OCI-LY1 (cell line): ENCODE results near the gene NUMA1.
A peak's percentile ranks its signal among the peaks of the same experiment; 100 is the strongest.

Experiments used
- H2AFZ ChIP-seq: fragments of 200-600 bp; sonication (generic), shearing (Covaris generic); 2 replicates; pipeline ENCODE4 v1.6.0; 2014; ENCODE audit warnings: antibody characterized with exemption, mild to moderate bottlenecking, low read length
- H3F3A ChIP-seq: fragments of 200-600 bp; sonication (generic), shearing (Covaris generic); 2 replicates; pipeline ENCODE4 v1.6.0; 2014; ENCODE audit warnings: mild to moderate bottlenecking, antibody characterized with exemption, low read length, moderate library complexity; ENCODE audit not compliant: insufficient read depth
- H3K27ac ChIP-seq: fragments of 200-600 bp; sonication (generic); 2 replicates; pipeline ENCODE4 v1.5.1; 2014; ENCODE audit warnings: low read length, mixed run types, mild to moderate bottlenecking, low read depth; ENCODE audit not compliant: poor library complexity, severe bottlenecking
- H3K27me3 ChIP-seq: fragments of 200-600 bp; sonication (generic); 2 replicates; pipeline ENCODE4 v1.6.0; 2014; ENCODE audit warnings: antibody characterized with exemption, mild to moderate bottlenecking, low read length, moderate library complexity; ENCODE audit not compliant: insufficient read depth
- H3K36me3 ChIP-seq: fragments of 200-600 bp; sonication (generic); 2 replicates; pipeline ENCODE4 v1.6.1; 2014; ENCODE audit warnings: mild to moderate bottlenecking, antibody characterized with exemption, low read length, moderate library complexity, mixed read lengths; ENCODE audit not compliant: insufficient read depth
- H3K4me1 ChIP-seq: fragments of 200-600 bp; sonication (generic); 2 replicates; pipeline ENCODE4 v1.5.1; 2014; ENCODE audit warnings: mild to moderate bottlenecking, low read length, moderate library complexity; ENCODE audit not compliant: insufficient read depth, severe bottlenecking
- H3K4me2 ChIP-seq: fragments of 200-600 bp; sonication (generic), shearing (Covaris generic); 2 replicates; pipeline ENCODE4 v1.6.1; 2014; ENCODE audit warnings: low read length
- H3K4me3 ChIP-seq: fragments of 200-600 bp; sonication (generic); 2 replicates; pipeline ENCODE4 v1.5.1; 2014; ENCODE audit warnings: low read length, low read depth, mild to moderate bottlenecking, mixed read lengths; ENCODE audit not compliant: poor library complexity, severe bottlenecking
- H3K79me2 ChIP-seq: fragments of 200-600 bp; shearing (Covaris generic); 2 replicates; pipeline ENCODE4 v1.6.1; 2016; ENCODE audit warnings: mixed run types, low read length, mixed read lengths; ENCODE audit not compliant: insufficient read depth
- H3K9ac ChIP-seq: fragments of 200-600 bp; sonication (generic), shearing (Covaris generic); 2 replicates; pipeline ENCODE4 v1.6.1; 2014; ENCODE audit warnings: mild to moderate bottlenecking, low read length, mixed read lengths
- H3K9me2 ChIP-seq: fragments of 200-600 bp; sonication (generic), shearing (Covaris generic); 2 replicates; pipeline ENCODE4 v1.6.1; 2014; ENCODE audit warnings: low read depth, mild to moderate bottlenecking, low read length, mixed read lengths
- H3K9me3 ChIP-seq: fragments of 200-600 bp; shearing (Covaris generic); 2 replicates; pipeline ENCODE4 v1.6.1; 2014; ENCODE audit warnings: low read length, mixed read lengths
- H4K20me1 ChIP-seq: fragments of 200-600 bp; sonication (generic), shearing (Covaris generic); 2 replicates; pipeline ENCODE4 v1.6.0; 2016; ENCODE audit warnings: mild to moderate bottlenecking, low read length; ENCODE audit not compliant: insufficient read depth
- EZH2 ChIP-seq: fragments of 200-600 bp; sonication (generic), shearing (Covaris generic); IDR thresholded peaks from 2 replicates; pipeline ENCODE4 v1.8.0; 2017; ENCODE audit warnings: borderline replicate concordance, mixed run types, mild to moderate bottlenecking, antibody characterized with exemption, low read length, moderate library complexity, mixed read lengths
- TF ChIP-seq, protein P1 (sequence below): fragments of 200-600 bp; sonication (generic), shearing (Covaris generic); IDR thresholded peaks from 2 replicates; pipeline ENCODE4 v1.5.1; 2017; ENCODE audit warnings: mild to moderate bottlenecking, antibody characterized with exemption, low read length, moderate library complexity, mixed read lengths

The NUMA1 gene

GRCh38 chr11:72105888-72106287, 25.5 kb upstream of the NUMA1 start, which contains the start of gene TOMT:
TSS of gene TOMT (plus strand) at chr11:72105924. CDS start at chr11:72105952, 28 bp downstream.
- H3K4me1 ChIP-seq: peaks cover 24% of the 10 kb centered on the region
- TF ChIP-seq, protein P1, sequence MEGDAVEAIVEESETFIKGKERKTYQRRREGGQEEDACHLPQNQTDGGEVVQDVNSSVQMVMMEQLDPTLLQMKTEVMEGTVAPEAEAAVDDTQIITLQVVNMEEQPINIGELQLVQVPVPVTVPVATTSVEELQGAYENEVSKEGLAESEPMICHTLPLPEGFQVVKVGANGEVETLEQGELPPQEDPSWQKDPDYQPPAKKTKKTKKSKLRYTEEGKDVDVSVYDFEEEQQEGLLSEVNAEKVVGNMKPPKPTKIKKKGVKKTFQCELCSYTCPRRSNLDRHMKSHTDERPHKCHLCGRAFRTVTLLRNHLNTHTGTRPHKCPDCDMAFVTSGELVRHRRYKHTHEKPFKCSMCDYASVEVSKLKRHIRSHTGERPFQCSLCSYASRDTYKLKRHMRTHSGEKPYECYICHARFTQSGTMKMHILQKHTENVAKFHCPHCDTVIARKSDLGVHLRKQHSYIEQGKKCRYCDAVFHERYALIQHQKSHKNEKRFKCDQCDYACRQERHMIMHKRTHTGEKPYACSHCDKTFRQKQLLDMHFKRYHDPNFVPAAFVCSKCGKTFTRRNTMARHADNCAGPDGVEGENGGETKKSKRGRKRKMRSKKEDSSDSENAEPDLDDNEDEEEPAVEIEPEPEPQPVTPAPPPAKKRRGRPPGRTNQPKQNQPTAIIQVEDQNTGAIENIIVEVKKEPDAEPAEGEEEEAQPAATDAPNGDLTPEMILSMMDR: no peak
- no peak for TF ChIP-seq EZH2
- H4K20me1 ChIP-seq: no peaks in the 10 kb centered on the region
- H3K4me2 ChIP-seq: no peak within 1 kb of the TSS
- no peaks in the 10 kb centered on the region for H3K9me2 ChIP-seq
- H3F3A ChIP-seq: no peaks in the 10 kb centered on the region
- H2AFZ ChIP-seq: no peak within 1 kb of the TSS
- H3K9me3 ChIP-seq: no peaks in the 10 kb centered on the region
- H3K27me3 ChIP-seq: no peaks in the 10 kb centered on the region
- H3K4me3 ChIP-seq: no peak within 1 kb of the TSS
- peaks cover 10% of the 10 kb centered on the region; the same call in 1 of the 2 replicates for H3K36me3 ChIP-seq
- H3K79me2 ChIP-seq: peaks cover 12% of the 10 kb centered on the region
- H3K9ac ChIP-seq: no peak within 1 kb of the TSS
- no peak within 1 kb of the TSS for H3K27ac ChIP-seq

- Histone ChIP-seq H3K4me3 (peak overlapping the region; percentile 82), H3K4me2 (peak overlapping the region; percentile 66), H3K4me1 (peaks cover 23% of the 10 kb centered on the region), H3K36me3 (peaks cover 29% of the 10 kb centered on the region), H3K9me3 (no peaks in the 10 kb centered on the region), H3K79me2 (peaks cover 12% of the 10 kb centered on the region), H2AFZ (no peak overlapping the region), H3K9ac (peak overlapping the region; percentile 35; the same call in 1 of the 2 replicates), H3K27ac (peak overlapping the region; percentile 58), H3K27me3 (no peaks in the 10 kb centered on the region), H3F3A (no peaks in the 10 kb centered on the region), H4K20me1 (no peaks in the 10 kb centered on the region), H3K9me2 (no peaks in the 10 kb centered on the region)
- TF ChIP-seq, protein P1: no peak
- no peak for TF ChIP-seq EZH2
Measured at GRCh38 chr11:72103754-72104167, 23.4 kb upstream of the NUMA1 start.

- H2AFZ ChIP-seq: no peak within 1 kb of the TSS
- peaks cover 23% of the 10 kb centered on the region for H3K4me1 ChIP-seq
- H3K27ac ChIP-seq: peak within 1 kb of the TSS; percentile 70
- peak within 1 kb of the TSS; percentile 94 for H3K4me2 ChIP-seq
- no peaks in the 10 kb centered on the region for H4K20me1 ChIP-seq
- H3K27me3 ChIP-seq: no peaks in the 10 kb centered on the region
- H3K9me2 ChIP-seq: no peaks in the 10 kb centered on the region
- no peaks in the 10 kb centered on the region for H3F3A ChIP-seq
- peaks cover 35% of the 10 kb centered on the region for H3K36me3 ChIP-seq
- H3K9me3 ChIP-seq: no peaks in the 10 kb centered on the region
- peak within 1 kb of the TSS; percentile 82 for H3K4me3 ChIP-seq
- H3K79me2 ChIP-seq: peaks cover 12% of the 10 kb centered on the region
- peak within 1 kb of the TSS; percentile 98 for H3K9ac ChIP-seq
- no peak for TF ChIP-seq EZH2
- TF ChIP-seq, protein P1: peak; percentile 34; the same call in 1 of the 2 replicates
Measured at GRCh38 chr11:72102946-72103753, 22.8 kb upstream of the NUMA1 start, which contains the start of gene LAMTOR1. TSS of gene LAMTOR1 (minus strand) at chr11:72103297. CDS start at chr11:72103224, 73 bp downstream.
